COLO829 (cell line): Measurements from ENCODE around the gene CUL7.
"Not testable (repeated sequence)": the region's sequence is repeated elsewhere in the genome, so short reads cannot be mapped to it uniquely, and the experiment has no call there.

ENCODE experiments used
- DNase-seq: peaks from one replicate; pipeline ENCODE4 v3.0.0; 2012; ENCODE audit warnings: low spot score

Gene CUL7

GRCh38 chr6:43053545-43054205 is at the start of gene CUL7:
TSS of gene CUL7 (minus strand) at chr6:43053851. CDS start at chr6:43052788, 1,063 bp downstream.
- DNase-seq = peak; percentile 99

- DNase-seq = no peak
Observed at GRCh38 chr6:43101497-43101896, 47.8 kb upstream of the CUL7 start.

GRCh38 chr6:43097502-43097901 is 43.9 kb upstream of the CUL7 start:
- DNase-seq = no peak

- no peak for DNase-seq
Observed at GRCh38 chr6:43097098-43097489, 43.4 kb upstream of the CUL7 start.

- peak; percentile 83 for DNase-seq
Observed at GRCh38 chr6:43096451-43097097, 42.9 kb upstream of the CUL7 start.

GRCh38 chr6:43095939-43096338 is 42.3 kb upstream of the CUL7 start:
- no peak for DNase-seq

- DNase-seq = no peak
Observed at GRCh38 chr6:43093436-43094289, 40.0 kb upstream of the CUL7 start.

GRCh38 chr6:43092635-43093034 is 39.0 kb upstream of the CUL7 start:
- DNase-seq = no peak

- no peak for DNase-seq
Observed at GRCh38 chr6:43091436-43091991, 37.9 kb upstream of the CUL7 start.

- DNase-seq = no peak
Observed at GRCh38 chr6:43091020-43091419, 37.4 kb upstream of the CUL7 start.

GRCh38 chr6:43090559-43090956 is 36.9 kb upstream of the CUL7 start:
- no peak for DNase-seq

- DNase-seq = no peak
Observed at GRCh38 chr6:43089874-43090558, 36.4 kb upstream of the CUL7 start.

- peak; percentile 66 for DNase-seq
Observed at GRCh38 chr6:43089467-43089866, 35.8 kb upstream of the CUL7 start.

- no peak for DNase-seq
Observed at GRCh38 chr6:43088654-43089056, 35.0 kb upstream of the CUL7 start.

GRCh38 chr6:43086022-43086658 is 32.5 kb upstream of the CUL7 start:
- no peak for DNase-seq

- no peak for DNase-seq
Observed at GRCh38 chr6:43082806-43083655, 29.4 kb upstream of the CUL7 start.

- not testable (repeated sequence) for DNase-seq
Observed at GRCh38 chr6:43081922-43082321, 28.3 kb upstream of the CUL7 start.

GRCh38 chr6:43081043-43081442 is 27.4 kb upstream of the CUL7 start:
- no peak for DNase-seq

- no peak for DNase-seq
Observed at GRCh38 chr6:43078691-43079090, 25.0 kb upstream of the CUL7 start.

GRCh38 chr6:43077981-43078511 is 24.4 kb upstream of the CUL7 start:
- no peak for DNase-seq
